Measurements from ENCODE around the gene MTHFSD. TPM values are rescaled to one million over a fixed set of nuclear protein-coding genes. Genes with fewer than 3 reads are reported as not detected.

The MTHFSD gene, protein sequence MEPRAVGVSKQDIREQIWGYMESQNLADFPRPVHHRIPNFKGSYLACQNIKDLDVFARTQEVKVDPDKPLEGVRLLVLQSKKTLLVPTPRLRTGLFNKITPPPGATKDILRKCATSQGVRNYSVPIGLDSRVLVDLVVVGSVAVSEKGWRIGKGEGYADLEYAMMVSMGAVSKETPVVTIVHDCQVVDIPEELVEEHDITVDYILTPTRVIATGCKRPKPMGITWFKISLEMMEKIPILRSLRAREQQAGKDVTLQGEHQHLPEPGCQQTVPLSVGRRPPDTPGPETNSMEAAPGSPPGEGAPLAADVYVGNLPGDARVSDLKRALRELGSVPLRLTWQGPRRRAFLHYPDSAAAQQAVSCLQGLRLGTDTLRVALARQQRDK
- 10 to 100 TPM; 12.4 to 24.9 (median 22.5) TPM for total RNA-seq
- 10 to 100 TPM; 11.0 to 16.5 TPM for polyA plus RNA-seq
- long read RNA-seq, donor 1, transcript MTHFSD-202 (8 exons, 1,210 nt): minor isoform, 6 of 46 reads
- long read RNA-seq, donor 1, transcript MTHFSD-219 (1 exons, 3,623 nt): minor isoform, 7 of 46 reads
- long read RNA-seq, donor 1, transcript MTHFSD-201 (8 exons, 3,013 nt): minor isoform, 7 of 46 reads
- long read RNA-seq, donor 1, transcript MTHFSD-220 (8 exons, 1,207 nt): major isoform, 8 of 46 reads
- long read RNA-seq, donor 1, partial matches to known transcripts: 5 of 46 reads
- long read RNA-seq, donor 1, other reads (novel, unspliced or antisense): 12 of 46 reads
- long read RNA-seq, donor 2, transcript MTHFSD-219 (1 exons, 3,623 nt): major isoform, 8 of 15 reads
- long read RNA-seq, donor 2, partial matches to known transcripts: 0 of 15 reads
- long read RNA-seq, donor 2, other reads (novel, unspliced or antisense): 0 of 15 reads
- long read RNA-seq, donor 3, transcript MTHFSD-219 (1 exons, 3,623 nt): major isoform, 8 of 34 reads
- long read RNA-seq, donor 3, partial matches to known transcripts: 6 of 34 reads
- long read RNA-seq, donor 3, other reads (novel, unspliced or antisense): 5 of 34 reads

DNA sequence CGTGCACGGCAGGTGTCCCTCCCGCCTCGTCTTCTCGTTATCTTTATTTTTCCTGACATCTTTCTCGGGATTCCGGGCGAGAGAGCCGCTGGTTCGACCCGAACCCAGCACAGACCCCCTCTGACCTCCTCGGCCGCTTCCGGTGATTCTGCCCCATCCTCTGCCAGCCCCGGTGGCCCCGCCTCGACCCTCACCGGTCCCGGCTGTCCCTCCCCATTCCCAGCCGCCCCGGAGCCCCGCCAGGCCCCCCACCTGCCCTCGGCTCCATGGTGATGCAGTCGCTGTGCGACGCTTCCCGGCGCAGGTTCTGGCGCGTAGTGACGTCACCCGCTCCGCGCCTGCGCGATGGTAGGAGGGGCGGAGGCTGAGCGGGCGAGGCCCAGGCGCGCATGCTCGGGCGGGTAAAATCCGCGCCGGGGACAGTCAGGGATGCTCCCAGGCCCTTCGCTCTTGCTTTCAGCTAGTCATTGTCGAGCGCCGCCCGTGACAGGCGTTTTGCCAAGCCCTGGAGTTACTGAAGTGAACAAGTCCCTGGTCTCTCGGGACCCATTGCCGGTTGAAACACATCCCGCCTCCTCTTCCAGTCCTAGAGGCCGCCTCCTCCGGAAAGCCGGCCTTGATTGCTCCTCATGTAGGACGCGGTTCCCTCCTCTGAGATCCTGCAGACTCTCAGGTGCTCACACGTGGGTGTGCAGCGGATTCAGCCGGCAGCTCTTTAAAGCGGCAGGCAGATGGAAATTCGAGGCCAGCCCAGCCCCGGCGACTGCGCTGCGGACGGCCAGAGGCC, at the start of gene MTHFSD:
MTHFSD (minus strand) TSS at position 319 of the 787 bp plus-strand sequence; CDS start at position 268, 51 bp downstream.
- intact Hi-C loops (cut with DNase I): no loop called here
- 2 to 4% (median 4%) methylated on average over 65 to 70 of the region's 70 CpGs for WGBS, 3 donors
- H3K36me3 ChIP-seq: no peaks in the 10 kb centered on the region
- H3K4me3 ChIP-seq: peak within 1 kb of the TSS; percentile 96
- H3K27ac ChIP-seq: peak within 1 kb of the TSS; percentile 84 to 94
- H3K9me3 ChIP-seq: no peaks in the 10 kb centered on the region
- no peaks in the 10 kb centered on the region for H3K27me3 ChIP-seq
- H3K4me1 ChIP-seq (ENCODE audit: insufficient read depth): peaks cover 7% of the 10 kb centered on the region
- TF ChIP-seq, protein P1, sequence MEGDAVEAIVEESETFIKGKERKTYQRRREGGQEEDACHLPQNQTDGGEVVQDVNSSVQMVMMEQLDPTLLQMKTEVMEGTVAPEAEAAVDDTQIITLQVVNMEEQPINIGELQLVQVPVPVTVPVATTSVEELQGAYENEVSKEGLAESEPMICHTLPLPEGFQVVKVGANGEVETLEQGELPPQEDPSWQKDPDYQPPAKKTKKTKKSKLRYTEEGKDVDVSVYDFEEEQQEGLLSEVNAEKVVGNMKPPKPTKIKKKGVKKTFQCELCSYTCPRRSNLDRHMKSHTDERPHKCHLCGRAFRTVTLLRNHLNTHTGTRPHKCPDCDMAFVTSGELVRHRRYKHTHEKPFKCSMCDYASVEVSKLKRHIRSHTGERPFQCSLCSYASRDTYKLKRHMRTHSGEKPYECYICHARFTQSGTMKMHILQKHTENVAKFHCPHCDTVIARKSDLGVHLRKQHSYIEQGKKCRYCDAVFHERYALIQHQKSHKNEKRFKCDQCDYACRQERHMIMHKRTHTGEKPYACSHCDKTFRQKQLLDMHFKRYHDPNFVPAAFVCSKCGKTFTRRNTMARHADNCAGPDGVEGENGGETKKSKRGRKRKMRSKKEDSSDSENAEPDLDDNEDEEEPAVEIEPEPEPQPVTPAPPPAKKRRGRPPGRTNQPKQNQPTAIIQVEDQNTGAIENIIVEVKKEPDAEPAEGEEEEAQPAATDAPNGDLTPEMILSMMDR (IDR thresholded peaks at IDR 0.05): no peak
- peak; percentile 81 for TF ChIP-seq POLR2A (IDR thresholded peaks at IDR 0.05)
- DNase-seq: peak; percentile 94 to 98 (median 96)

DNA sequence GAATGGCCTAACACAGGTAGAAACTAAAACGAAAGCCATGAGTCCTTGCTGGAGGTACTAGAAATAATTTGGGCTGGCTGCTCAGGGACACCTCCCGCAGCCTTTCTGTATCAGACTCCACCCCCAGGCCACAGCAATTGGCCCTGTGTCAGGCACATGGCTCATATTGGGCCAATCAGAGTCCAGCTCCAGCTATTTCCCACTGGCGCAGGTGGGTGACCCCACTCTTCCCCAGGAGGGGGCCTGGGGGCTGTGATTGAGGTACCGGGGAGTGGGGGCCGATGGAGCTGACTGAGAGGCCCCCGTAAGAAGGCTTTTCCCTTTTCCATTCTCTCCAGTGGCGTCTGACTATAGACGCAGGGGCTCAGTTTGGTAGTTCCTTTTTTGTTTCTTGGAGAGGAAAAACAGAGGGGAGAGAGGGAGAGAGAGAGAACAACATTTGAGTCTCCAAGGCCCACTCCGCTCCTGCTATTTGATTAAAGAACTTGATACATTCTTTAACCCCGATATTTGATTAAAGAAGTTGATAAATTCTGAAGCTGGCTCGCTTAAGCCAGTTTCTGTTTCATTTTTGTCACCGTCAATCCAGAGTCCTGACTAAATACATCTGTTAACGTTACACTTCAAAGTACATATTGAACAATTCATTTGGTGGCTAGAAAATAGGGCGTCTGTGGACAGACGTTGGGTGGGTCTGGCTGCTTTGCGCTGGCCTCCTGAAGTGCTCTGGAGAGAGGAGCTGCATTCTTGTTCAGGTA, 49.6 kb upstream of the MTHFSD start:
- WGBS, 3 donors: 86 to 89% (median 88%) methylated on average over 16 of the region's 16 CpGs
- Histone ChIP-seq H3K4me1 (ENCODE audit: insufficient read depth) (no peaks in the 10 kb centered on the region), H3K9me3 (no peaks in the 10 kb centered on the region), H3K4me3 (no peak overlapping the region), H3K36me3 (no peaks in the 10 kb centered on the region), H3K27ac (no peak overlapping the region), H3K27me3 (no peaks in the 10 kb centered on the region)
- intact Hi-C loops (cut with DNase I): no loop called here
- no peak for DNase-seq
- no peak for TF ChIP-seq EP300 (IDR thresholded peaks at IDR 0.05)
- TF ChIP-seq POLR2A (IDR thresholded peaks at IDR 0.05): no peak
- TF ChIP-seq, protein P1 (IDR thresholded peaks at IDR 0.05): no peak

DNA sequence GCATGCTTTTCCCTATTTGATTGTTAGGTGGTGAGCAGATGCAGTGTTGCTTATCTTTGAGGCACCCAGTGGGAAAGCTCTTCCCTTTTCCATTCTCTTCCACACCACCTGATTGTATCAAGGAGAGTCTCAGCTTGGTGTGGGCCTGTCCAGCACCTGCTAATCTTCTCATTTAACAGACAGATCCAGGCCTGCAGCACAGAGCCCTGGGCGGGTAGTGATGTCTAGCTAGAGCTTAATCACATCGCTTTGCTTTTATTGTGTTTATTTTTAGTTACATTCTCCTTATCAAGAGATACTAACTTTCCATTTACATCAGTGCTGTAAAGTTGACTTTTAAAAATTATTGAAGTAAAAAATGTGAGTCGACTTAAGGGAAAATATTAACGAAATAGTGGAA, 47.5 kb upstream of the MTHFSD start:
- Histone ChIP-seq H3K36me3 (no peaks in the 10 kb centered on the region), H3K9me3 (no peaks in the 10 kb centered on the region), H3K27me3 (no peaks in the 10 kb centered on the region), H3K4me1 (ENCODE audit: insufficient read depth) (no peaks in the 10 kb centered on the region), H3K4me3 (no peak overlapping the region), H3K27ac (no peak overlapping the region)
- WGBS, 3 donors: 49 to 55% (median 53%) methylated on average over 4 of the region's 4 CpGs
- DNase-seq: no peak
- intact Hi-C loops (cut with DNase I): no loop called here
- TF ChIP-seq EP300 (IDR thresholded peaks at IDR 0.05) (no peak), POLR2A (IDR thresholded peaks at IDR 0.05) (no peak)
- TF ChIP-seq, protein P1 (IDR thresholded peaks at IDR 0.05): no peak

Measured in ovary (tissue), 10 donors.